ENCODE results near the gene EAF2.

DNA sequence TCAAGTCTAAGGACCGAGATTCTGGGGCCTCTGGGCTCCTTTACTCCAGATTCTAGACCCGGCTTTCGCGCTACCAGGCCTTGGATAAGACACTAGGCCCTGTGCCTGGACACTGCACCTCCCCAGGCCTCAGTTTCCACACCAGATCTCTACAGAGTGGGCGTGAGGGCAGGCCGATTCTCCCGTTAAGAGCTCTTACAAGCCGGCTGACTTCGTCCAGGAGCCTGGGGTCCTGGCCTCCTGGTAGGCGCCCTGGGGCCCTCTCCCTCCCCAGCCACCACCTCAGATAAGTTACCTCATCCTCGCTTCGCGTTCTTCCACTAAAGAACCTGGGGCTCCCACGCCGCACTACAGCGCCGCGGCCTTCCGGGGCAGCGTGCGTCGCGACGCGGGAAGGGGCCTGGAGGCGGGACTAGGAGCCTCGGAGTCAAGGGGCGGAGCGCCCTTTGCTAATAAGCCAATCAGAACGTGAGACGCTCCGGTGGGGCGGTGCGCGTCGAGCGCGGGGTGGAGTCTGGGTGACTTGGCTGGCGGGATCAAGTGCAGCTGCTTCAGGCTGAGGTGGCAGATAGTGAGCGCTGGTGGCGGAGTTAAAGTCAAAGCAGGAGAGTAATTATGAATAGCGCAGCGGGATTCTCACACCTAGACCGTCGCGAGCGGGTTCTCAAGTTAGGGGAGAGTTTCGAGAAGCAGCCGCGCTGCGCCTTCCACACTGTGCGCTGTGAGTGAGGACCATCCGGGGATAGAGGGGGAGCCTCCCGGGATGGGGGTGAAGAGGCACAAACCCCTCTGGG is at the start of gene EAF2, which contains the start of gene IQCB1:
- TF ChIP-seq PRDM4 (CRISPR knock-in tag; IDR thresholded peaks at IDR 0.05; ENCODE audit: borderline replicate concordance) (no peak), REST (IDR thresholded peaks at IDR 0.05; ENCODE audit: borderline replicate concordance in 1 of 2, low read depth in 1 of 2, low read length in 2 of 2) (peak in 1 of 2 experiments; percentile 64; a peak in 1 of 4 replicates), CTCF (CRISPR knock-in tag; IDR thresholded peaks at IDR 0.05) (peak; percentile 40; the same call in 1 of the 2 replicates), ZNF274 (CRISPR knock-in tag; IDR thresholded peaks at IDR 0.05) (peak; percentile 61; the same call in 1 of the 2 replicates)

All from HepG2 (cell line).